HepG2 (cell line): ENCODE measurements around the gene VTN. TPM values are rescaled to one million over a fixed set of nuclear protein-coding genes. Genes with fewer than 3 reads are reported as not detected.

ENCODE experiments used
- ATF7 ChIP-seq, 2 experiments: fragments of 450-650 bp in 1 of 2; sonication (generic) in 1 of 2; formaldehyde crosslinking in 1 of 2; IDR thresholded peaks; 2 replicates each; pipeline versions ENCODE4 v1.4.0 to v1.6.1; 2016 to 2020; ENCODE audit warnings: antibody characterized with exemption in 1 of 2, mild to moderate bottlenecking in 1 of 2, missing genetic modification reagents in 1 of 2
- HOXA3 ChIP-seq: sonication (generic); formaldehyde crosslinking; IDR thresholded peaks from 2 replicates; pipeline ENCODE4 v1.5.0; 2020; ENCODE audit warnings: missing genetic modification reagents
- JUN ChIP-seq: sonication (generic); formaldehyde crosslinking; IDR thresholded peaks from 2 replicates; pipeline ENCODE4 v1.4.0; 2020; ENCODE audit warnings: mild to moderate bottlenecking, missing genetic modification reagents
- KDM3A ChIP-seq: IDR thresholded peaks from 2 replicates; pipeline ENCODE4 v1.6.1; 2018; ENCODE audit warnings: low read depth, missing compliant biosample characterization
- MXI1 ChIP-seq: IDR thresholded peaks from 3 replicates; pipeline ENCODE4 v1.6.1; 2012; ENCODE audit warnings: low read depth, low read length, inconsistent platforms, borderline replicate concordance
- MYPOP ChIP-seq: sonication (generic); formaldehyde crosslinking; IDR thresholded peaks from 2 replicates; pipeline ENCODE4 v1.8.1; 2023; ENCODE audit warnings: mild to moderate bottlenecking, moderate library complexity, missing genetic modification reagents
- RARA ChIP-seq: IDR thresholded peaks from 2 replicates; pipeline ENCODE4 v1.6.1; 2016; ENCODE audit warnings: missing genetic modification reagents, missing compliant biosample characterization
- SRSF9 ChIP-seq: fragments of 200-400 bp; formaldehyde crosslinking; IDR thresholded peaks from 2 replicates; pipeline ENCODE4 v1.6.1; 2018; ENCODE audit warnings: borderline replicate concordance, mild to moderate bottlenecking, low read depth, low read length; ENCODE audit not compliant: insufficient read depth, poor library complexity, severe bottlenecking
- TERF1 ChIP-seq: sonication (generic); formaldehyde crosslinking; IDR thresholded peaks from 2 replicates; pipeline ENCODE4 v1.8.0; 2022; ENCODE audit warnings: mild to moderate bottlenecking, missing genetic modification reagents, moderate library complexity
- ZKSCAN1 ChIP-seq: fragments of 150-350 bp; IDR thresholded peaks from 2 replicates; pipeline ENCODE4 v1.6.1; 2014; ENCODE audit warnings: low read length
- ZNF12 ChIP-seq: sonication (generic); formaldehyde crosslinking; IDR thresholded peaks from 2 replicates; pipeline ENCODE4 v1.5.0; 2020; ENCODE audit warnings: missing genetic modification reagents
- ZNF367 ChIP-seq: sonication (generic); formaldehyde crosslinking; IDR thresholded peaks from 2 replicates; pipeline ENCODE4 v1.4.0; 2020; ENCODE audit warnings: missing genetic modification reagents, borderline replicate concordance
- ZNF441 ChIP-seq: sonication (generic); formaldehyde crosslinking; IDR thresholded peaks from 2 replicates; pipeline ENCODE4 v1.7.0; 2021; ENCODE audit warnings: missing genetic modification reagents, borderline replicate concordance
- ZNF737 ChIP-seq: sonication (generic); formaldehyde crosslinking; IDR thresholded peaks from 2 replicates; pipeline ENCODE4 v1.5.0; 2020; ENCODE audit warnings: missing genetic modification reagents, mild to moderate bottlenecking, borderline replicate concordance
- ZNF747 ChIP-seq: sonication (generic); formaldehyde crosslinking; IDR thresholded peaks from 2 replicates; pipeline ENCODE4 v1.8.1; 2023; ENCODE audit warnings: missing genetic modification reagents, mild to moderate bottlenecking, borderline replicate concordance
- ZNF773 ChIP-seq: sonication (generic); formaldehyde crosslinking; IDR thresholded peaks from 2 replicates; pipeline ENCODE4 v1.4.0; 2020; ENCODE audit warnings: missing genetic modification reagents, borderline replicate concordance
- polyA plus RNA-seq, 8 experiments: library from polyadenylated mRNA; depleted of rRNA in 3 of 8; stranded (reverse) in 7 of 8; unstranded in 1 of 8; fragments of >200 nt; fragmentation: Illumina TruSeq in 4 of 8; extraction: Trizol in 4 of 8; gene quantifications; 2 replicates each; pipeline versions ENCODE4 v1.2.1 to v1.2.3, GENCODE V29; 2011 to 2016; ENCODE audit warnings: low read depth in 4 of 8, missing spikeins in 1 of 8, mixed read lengths in 1 of 8; ENCODE audit not compliant: insufficient read depth in 1 of 8
- total RNA-seq, 5 experiments: library from RNA; depleted of rRNA; stranded (reverse); fragments of >200 nt; fragmentation: Illumina TruSeq; extraction: Trizol; gene quantifications; 2 replicates each; pipeline ENCODE4 v1.2.3, GENCODE V29; 2016; ENCODE audit warnings: low read depth in 1 of 5
- TF ChIP-seq, protein P1 (sequence below): sonication (generic); formaldehyde crosslinking; IDR thresholded peaks from 2 replicates; pipeline ENCODE4 v1.8.1; 2022; ENCODE audit warnings: low read depth, mild to moderate bottlenecking, missing genetic modification reagents
- TF ChIP-seq, protein P2 (sequence below): IDR thresholded peaks from 2 replicates; pipeline ENCODE4 v1.6.1; 2016; ENCODE audit warnings: control low read depth
- TF ChIP-seq, protein P3 (sequence below): sonication (generic); formaldehyde crosslinking; IDR thresholded peaks from 2 replicates; pipeline ENCODE4 v1.4.0; 2020; ENCODE audit warnings: missing genetic modification reagents
- TF ChIP-seq, protein P4 (sequence below): sonication (generic); formaldehyde crosslinking; IDR thresholded peaks from 2 replicates; pipeline ENCODE4 v1.5.0; 2020; ENCODE audit warnings: missing genetic modification reagents

VTN gene
- total and polyA plus RNA-seq, 2 of the 13 experiments (the other 11 are each of a cell fraction or from before 2014, with no cell fraction given) = 108 to 131 TPM

DNA sequence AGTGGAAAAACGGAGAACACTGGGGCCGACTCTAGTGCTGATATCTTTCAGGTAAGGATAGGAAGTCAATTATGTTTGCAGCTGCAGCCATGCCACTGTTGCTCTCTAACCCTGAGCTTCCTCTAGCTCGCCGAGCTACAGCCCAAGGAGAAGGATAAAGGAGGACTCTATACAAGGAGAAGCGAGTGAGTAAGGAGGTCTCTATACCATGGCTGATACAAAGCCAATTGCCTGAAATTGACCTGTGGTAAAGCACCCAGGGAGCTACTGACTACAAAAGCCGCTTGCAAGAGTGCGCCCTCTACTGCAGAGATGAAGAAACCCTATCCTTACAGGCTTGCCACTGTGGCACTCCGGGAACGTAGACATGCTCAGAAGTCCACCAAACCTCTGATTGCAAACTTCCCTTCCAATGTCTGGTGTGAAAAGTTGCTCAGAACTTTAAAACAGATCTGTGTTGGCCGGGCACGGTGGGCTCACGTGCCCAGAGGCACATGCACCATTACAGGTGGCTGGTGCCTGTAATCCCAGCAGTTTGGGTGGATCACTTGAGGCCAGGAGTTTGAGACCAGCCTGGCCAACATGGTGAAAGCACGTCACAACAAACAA is 46.7 kb upstream of the VTN start (continued):
- TF ChIP-seq ATF7 (IDR thresholded peaks at IDR 0.05) = no peak
- TF ChIP-seq ATF7 (CRISPR knock-in tag; IDR thresholded peaks at IDR 0.05) = no peak
- TF ChIP-seq ZNF12 (CRISPR knock-in tag) = no peak
- TF ChIP-seq TERF1 (CRISPR knock-in tag) = no peak
- TF ChIP-seq, protein P1, sequence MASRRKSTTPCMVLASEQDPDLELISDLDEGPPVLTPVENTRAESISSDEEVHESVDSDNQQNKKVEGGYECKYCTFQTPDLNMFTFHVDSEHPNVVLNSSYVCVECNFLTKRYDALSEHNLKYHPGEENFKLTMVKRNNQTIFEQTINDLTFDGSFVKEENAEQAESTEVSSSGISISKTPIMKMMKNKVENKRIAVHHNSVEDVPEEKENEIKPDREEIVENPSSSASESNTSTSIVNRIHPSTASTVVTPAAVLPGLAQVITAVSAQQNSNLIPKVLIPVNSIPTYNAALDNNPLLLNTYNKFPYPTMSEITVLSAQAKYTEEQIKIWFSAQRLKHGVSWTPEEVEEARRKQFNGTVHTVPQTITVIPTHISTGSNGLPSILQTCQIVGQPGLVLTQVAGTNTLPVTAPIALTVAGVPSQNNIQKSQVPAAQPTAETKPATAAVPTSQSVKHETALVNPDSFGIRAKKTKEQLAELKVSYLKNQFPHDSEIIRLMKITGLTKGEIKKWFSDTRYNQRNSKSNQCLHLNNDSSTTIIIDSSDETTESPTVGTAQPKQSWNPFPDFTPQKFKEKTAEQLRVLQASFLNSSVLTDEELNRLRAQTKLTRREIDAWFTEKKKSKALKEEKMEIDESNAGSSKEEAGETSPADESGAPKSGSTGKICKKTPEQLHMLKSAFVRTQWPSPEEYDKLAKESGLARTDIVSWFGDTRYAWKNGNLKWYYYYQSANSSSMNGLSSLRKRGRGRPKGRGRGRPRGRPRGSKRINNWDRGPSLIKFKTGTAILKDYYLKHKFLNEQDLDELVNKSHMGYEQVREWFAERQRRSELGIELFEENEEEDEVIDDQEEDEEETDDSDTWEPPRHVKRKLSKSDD = no peak
- no peak for TF ChIP-seq JUN
- TF ChIP-seq ZKSCAN1 = no peak
- no peak for TF ChIP-seq ZNF441
- TF ChIP-seq MXI1 = no peak
- 0 out of 2 replicates have a peak, but pooled peaks have one; percentile 11 for TF ChIP-seq RARA (CRISPR knock-in tag)
- TF ChIP-seq, protein P2, sequence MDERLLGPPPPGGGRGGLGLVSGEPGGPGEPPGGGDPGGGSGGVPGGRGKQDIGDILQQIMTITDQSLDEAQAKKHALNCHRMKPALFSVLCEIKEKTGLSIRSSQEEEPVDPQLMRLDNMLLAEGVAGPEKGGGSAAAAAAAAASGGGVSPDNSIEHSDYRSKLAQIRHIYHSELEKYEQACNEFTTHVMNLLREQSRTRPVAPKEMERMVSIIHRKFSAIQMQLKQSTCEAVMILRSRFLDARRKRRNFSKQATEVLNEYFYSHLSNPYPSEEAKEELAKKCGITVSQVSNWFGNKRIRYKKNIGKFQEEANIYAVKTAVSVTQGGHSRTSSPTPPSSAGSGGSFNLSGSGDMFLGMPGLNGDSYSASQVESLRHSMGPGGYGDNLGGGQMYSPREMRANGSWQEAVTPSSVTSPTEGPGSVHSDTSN (CRISPR knock-in tag) = no peak
- TF ChIP-seq HOXA3 (CRISPR knock-in tag) = peak; percentile 43; the same call in 1 of the 2 replicates
- TF ChIP-seq, protein P3, sequence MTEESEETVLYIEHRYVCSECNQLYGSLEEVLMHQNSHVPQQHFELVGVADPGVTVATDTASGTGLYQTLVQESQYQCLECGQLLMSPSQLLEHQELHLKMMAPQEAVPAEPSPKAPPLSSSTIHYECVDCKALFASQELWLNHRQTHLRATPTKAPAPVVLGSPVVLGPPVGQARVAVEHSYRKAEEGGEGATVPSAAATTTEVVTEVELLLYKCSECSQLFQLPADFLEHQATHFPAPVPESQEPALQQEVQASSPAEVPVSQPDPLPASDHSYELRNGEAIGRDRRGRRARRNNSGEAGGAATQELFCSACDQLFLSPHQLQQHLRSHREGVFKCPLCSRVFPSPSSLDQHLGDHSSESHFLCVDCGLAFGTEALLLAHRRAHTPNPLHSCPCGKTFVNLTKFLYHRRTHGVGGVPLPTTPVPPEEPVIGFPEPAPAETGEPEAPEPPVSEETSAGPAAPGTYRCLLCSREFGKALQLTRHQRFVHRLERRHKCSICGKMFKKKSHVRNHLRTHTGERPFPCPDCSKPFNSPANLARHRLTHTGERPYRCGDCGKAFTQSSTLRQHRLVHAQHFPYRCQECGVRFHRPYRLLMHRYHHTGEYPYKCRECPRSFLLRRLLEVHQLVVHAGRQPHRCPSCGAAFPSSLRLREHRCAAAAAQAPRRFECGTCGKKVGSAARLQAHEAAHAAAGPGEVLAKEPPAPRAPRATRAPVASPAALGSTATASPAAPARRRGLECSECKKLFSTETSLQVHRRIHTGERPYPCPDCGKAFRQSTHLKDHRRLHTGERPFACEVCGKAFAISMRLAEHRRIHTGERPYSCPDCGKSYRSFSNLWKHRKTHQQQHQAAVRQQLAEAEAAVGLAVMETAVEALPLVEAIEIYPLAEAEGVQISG (CRISPR knock-in tag) = peak; percentile 65
- TF ChIP-seq MYPOP (CRISPR knock-in tag) = no peak
- no peak for TF ChIP-seq ZNF367
- TF ChIP-seq KDM3A = peak; percentile 54; the same call in 1 of the 2 replicates
- TF ChIP-seq ZNF747 (CRISPR knock-in tag) = no peak
- TF ChIP-seq SRSF9 = no peak
- no peak for TF ChIP-seq ZNF773
- no peak for TF ChIP-seq ZNF737 (CRISPR knock-in tag)
- TF ChIP-seq, protein P4, sequence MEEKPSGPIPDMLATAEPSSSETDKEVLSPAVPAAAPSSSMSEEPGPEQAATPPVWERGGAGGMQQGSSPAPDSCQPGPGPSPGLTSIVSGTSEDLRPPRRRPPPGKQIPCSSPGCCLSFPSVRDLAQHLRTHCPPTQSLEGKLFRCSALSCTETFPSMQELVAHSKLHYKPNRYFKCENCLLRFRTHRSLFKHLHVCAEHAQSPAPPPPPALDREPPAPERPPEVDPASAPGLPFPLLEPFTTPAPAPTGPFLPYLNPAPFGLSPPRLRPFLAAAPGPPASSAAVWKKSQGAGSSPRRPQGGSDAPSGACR (CRISPR knock-in tag) = no peak
